Measurements from ENCODE around the gene CFAP57.

- TF ChIP-seq CTCF (IDR thresholded peaks at IDR 0.05) (no peak), POLR2A (IDR thresholded peaks at IDR 0.05) (no peak), POLR2AphosphoS5 (IDR thresholded peaks at IDR 0.05; ENCODE audit: insufficient read depth in 1 of 2, low read depth in 1 of 2) (no peak)
Observed at GRCh38 chr1:43277116-43277876, 105.2 kb downstream of the CFAP57 start.

Data from vagina (tissue), 2 donors.